ENCODE results near the gene CD300A.

DNA sequence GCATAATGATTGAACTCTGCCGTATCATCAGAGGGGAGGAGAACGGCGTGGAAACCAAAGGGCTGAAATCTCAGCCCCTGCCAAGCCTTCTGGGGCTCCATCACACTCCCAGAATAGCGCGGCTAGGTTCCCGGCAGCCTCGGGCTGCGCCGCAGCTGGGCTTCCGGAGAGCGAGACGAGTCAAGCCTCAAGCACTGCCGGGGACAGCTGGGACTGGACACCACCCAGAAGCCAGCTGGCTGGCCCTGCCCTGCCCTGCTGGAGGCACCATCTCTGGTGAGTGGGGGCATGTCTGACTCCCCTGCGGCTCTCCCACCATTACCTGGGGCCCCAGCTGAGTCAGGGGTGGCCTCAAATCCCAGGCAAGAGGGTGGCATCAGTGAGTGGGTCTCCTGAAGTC is 41.8 kb upstream of the CD300A start:
- TF ChIP-seq, protein P1, sequence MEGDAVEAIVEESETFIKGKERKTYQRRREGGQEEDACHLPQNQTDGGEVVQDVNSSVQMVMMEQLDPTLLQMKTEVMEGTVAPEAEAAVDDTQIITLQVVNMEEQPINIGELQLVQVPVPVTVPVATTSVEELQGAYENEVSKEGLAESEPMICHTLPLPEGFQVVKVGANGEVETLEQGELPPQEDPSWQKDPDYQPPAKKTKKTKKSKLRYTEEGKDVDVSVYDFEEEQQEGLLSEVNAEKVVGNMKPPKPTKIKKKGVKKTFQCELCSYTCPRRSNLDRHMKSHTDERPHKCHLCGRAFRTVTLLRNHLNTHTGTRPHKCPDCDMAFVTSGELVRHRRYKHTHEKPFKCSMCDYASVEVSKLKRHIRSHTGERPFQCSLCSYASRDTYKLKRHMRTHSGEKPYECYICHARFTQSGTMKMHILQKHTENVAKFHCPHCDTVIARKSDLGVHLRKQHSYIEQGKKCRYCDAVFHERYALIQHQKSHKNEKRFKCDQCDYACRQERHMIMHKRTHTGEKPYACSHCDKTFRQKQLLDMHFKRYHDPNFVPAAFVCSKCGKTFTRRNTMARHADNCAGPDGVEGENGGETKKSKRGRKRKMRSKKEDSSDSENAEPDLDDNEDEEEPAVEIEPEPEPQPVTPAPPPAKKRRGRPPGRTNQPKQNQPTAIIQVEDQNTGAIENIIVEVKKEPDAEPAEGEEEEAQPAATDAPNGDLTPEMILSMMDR (IDR thresholded peaks at IDR 0.05) = no peak
- no peak for TF ChIP-seq POLR2A (IDR thresholded peaks at IDR 0.05)

Measured in esophagus squamous epithelium (tissue), 4 donors.